Panc1 (cell line): ENCODE data around the gene HOXD9. TPM values are rescaled to one million over a fixed set of nuclear protein-coding genes. Genes with fewer than 3 reads are reported as not detected.

Experiments used
- ATAC-seq: fragments of 200-7000 bp; cut with Tn5 transposase; 2 replicates; pipeline ENCODE4 v1.9.1; 2020; ENCODE audit warnings: mild to moderate bottlenecking, moderate library complexity
- BruUV-seq: library from RNA; stranded (reverse); fragments of 400-500 nt; replicated peaks from 2 replicates; lab custom pipeline; 2021; lab: Mats Ljungman, UMichigan
- CTCF ChIA-PET: fragments of 300-600 bp; sonication (Branson Sonifier 250); formaldehyde crosslinking; loops from one replicate; lab custom pipeline; 2022; ENCODE audit warnings: antibody characterized with exemption; lab: Charles Lee
- POLR2A ChIA-PET: fragments of 300-600 bp; sonication (Branson Sonifier 250); formaldehyde crosslinking; loops from one replicate; lab custom pipeline; 2022; ENCODE audit warnings: antibody characterized with exemption; lab: Charles Lee
- DNase-seq: peaks from one replicate; pipeline ENCODE4 v3.0.0-alpha.2; 2010; ENCODE audit warnings: low read depth, low spot score
- H3K27ac ChIP-seq: 2 replicates; pipeline ENCODE4 v1.5.1; 2011; ENCODE audit warnings: mild to moderate bottlenecking, low read length, inconsistent platforms
- H3K27me3 ChIP-seq: fragments of 200-500 bp; sonication (Bioruptor generic); 2 replicates; pipeline ENCODE4 v1.6.0; 2014; ENCODE audit warnings: low read length, inconsistent platforms; ENCODE audit not compliant: control insufficient read depth, insufficient read depth
- H3K36me3 ChIP-seq: fragments of 200-500 bp; sonication (Bioruptor generic); 2 replicates; pipeline ENCODE4 v1.5.1; 2014; ENCODE audit warnings: inconsistent platforms, mild to moderate bottlenecking, low read length, moderate library complexity; ENCODE audit not compliant: control insufficient read depth, insufficient read depth
- H3K4me1 ChIP-seq: 2 replicates; pipeline ENCODE4 v1.5.1; 2011; ENCODE audit warnings: inconsistent platforms, mild to moderate bottlenecking, low read length, moderate library complexity; ENCODE audit not compliant: control insufficient read depth, insufficient read depth
- H3K4me3 ChIP-seq, 2 experiments: 2 replicates each; pipeline ENCODE4 v1.5.1; 2011 to 2012; ENCODE audit warnings: low read depth in 2 of 2, low read length in 2 of 2, mild to moderate bottlenecking in 2 of 2, inconsistent platforms in 1 of 2, moderate library complexity in 1 of 2
- H3K9me3 ChIP-seq: fragments of 200-500 bp; sonication (Bioruptor generic); 2 replicates; pipeline ENCODE4 v1.5.1; 2014; ENCODE audit warnings: low read depth, mild to moderate bottlenecking, inconsistent platforms, low read length, moderate library complexity; ENCODE audit not compliant: control insufficient read depth, insufficient read depth
- POLR2AphosphoS5 ChIP-seq: IDR thresholded peaks from 2 replicates; pipeline ENCODE4 v1.6.1; 2012; ENCODE audit warnings: mild to moderate bottlenecking, low read depth, low read length, moderate library complexity
- SIN3A ChIP-seq: IDR thresholded peaks from 2 replicates; pipeline ENCODE4 v1.6.1; 2012; ENCODE audit warnings: low read depth, mild to moderate bottlenecking, low read length, moderate library complexity, borderline replicate concordance; ENCODE audit not compliant: insufficient read depth
- TCF7L2 ChIP-seq: IDR thresholded peaks from 2 replicates; pipeline ENCODE4 v1.6.1; 2011; ENCODE audit warnings: mild to moderate bottlenecking, low read depth, low read length, inconsistent platforms
- in situ Hi-C: cut with HindIII; loops from 2 replicates; pipeline ENCODE4 v1.10.0; 2016; ENCODE audit warnings: low sequenced_read_pairs, low pct_unique_long_range_greater_than_20kb
- intact Hi-C: fragments of 100-400 bp; cut with micrococcal nuclease; formaldehyde crosslinking; loops from one replicate; pipeline ENCODE4 v1.10.0; 2022; ENCODE audit not compliant: unreplicated experiment
- total RNA-seq: library from RNA; stranded (reverse); gene quantifications from one replicate; pipeline ENCODE4 v1.2.1, GENCODE V29; 2021; ENCODE audit not compliant: unreplicated experiment
- TF ChIP-seq, protein P1 (sequence below), 2 experiments: IDR thresholded peaks; 2 replicates each; pipeline ENCODE4 v1.6.1; 2011 to 2012; ENCODE audit warnings: low read depth in 2 of 2, control low read depth in 1 of 2, low read length in 1 of 2, mild to moderate bottlenecking in 1 of 2, moderate library complexity in 1 of 2; ENCODE audit not compliant: insufficient read depth in 1 of 2
- TF ChIP-seq, protein P2 (sequence below): fragments of 450-650 bp; IDR thresholded peaks from 2 replicates; pipeline ENCODE4 v1.5.1; 2017; ENCODE audit warnings: mild to moderate bottlenecking

The HOXD9 gene
- total RNA-seq, 1 experiment from 2014 or later = 0.15 TPM

DNA sequence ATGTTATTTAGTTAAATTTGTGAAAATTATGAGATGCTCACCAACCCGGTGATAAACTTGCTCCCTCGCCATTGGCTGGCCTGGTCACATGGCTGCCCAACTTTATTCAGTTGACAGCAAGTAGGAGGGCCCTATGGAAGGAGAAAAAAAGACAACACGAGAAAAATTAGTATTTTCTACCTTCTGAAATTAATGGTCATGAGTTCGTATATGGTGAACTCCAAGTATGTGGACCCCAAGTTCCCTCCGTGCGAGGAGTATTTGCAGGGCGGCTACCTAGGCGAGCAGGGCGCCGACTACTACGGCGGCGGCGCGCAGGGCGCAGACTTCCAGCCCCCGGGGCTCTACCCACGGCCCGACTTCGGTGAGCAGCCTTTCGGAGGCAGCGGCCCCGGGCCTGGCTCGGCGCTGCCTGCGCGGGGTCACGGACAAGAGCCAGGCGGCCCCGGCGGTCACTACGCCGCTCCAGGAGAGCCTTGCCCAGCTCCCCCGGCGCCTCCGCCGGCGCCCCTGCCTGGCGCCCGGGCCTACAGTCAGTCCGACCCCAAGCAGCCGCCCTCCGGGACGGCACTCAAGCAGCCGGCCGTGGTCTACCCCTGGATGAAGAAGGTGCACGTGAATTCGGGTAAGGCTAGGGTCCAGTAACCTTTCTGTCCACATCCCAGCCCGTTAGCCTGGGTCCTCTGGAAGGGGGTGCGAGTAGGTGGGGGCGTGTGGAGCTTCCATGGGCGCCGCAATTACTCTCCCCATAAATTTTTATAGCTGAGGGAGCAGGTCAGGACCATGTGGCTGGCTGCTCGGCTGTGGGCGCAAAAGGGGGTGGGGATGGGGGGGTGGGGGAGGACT, 29.1 kb downstream of the HOXD9 start, which contains the start of gene HOXD4:
HOXD4 (plus strand) TSS at position 109 of the 846 bp plus-strand sequence; CDS start at position 193, 84 bp downstream.
- ChIA-PET CTCF (interaction anchor here (0.6 kb wide), 1 partner anchor 25 kb away, joined by 4 read pairs; no protein-coding TSS in a partner anchor), POLR2A (no interaction called here)
- BruUV-seq = no TSS peak
- TF ChIP-seq, protein P1, sequence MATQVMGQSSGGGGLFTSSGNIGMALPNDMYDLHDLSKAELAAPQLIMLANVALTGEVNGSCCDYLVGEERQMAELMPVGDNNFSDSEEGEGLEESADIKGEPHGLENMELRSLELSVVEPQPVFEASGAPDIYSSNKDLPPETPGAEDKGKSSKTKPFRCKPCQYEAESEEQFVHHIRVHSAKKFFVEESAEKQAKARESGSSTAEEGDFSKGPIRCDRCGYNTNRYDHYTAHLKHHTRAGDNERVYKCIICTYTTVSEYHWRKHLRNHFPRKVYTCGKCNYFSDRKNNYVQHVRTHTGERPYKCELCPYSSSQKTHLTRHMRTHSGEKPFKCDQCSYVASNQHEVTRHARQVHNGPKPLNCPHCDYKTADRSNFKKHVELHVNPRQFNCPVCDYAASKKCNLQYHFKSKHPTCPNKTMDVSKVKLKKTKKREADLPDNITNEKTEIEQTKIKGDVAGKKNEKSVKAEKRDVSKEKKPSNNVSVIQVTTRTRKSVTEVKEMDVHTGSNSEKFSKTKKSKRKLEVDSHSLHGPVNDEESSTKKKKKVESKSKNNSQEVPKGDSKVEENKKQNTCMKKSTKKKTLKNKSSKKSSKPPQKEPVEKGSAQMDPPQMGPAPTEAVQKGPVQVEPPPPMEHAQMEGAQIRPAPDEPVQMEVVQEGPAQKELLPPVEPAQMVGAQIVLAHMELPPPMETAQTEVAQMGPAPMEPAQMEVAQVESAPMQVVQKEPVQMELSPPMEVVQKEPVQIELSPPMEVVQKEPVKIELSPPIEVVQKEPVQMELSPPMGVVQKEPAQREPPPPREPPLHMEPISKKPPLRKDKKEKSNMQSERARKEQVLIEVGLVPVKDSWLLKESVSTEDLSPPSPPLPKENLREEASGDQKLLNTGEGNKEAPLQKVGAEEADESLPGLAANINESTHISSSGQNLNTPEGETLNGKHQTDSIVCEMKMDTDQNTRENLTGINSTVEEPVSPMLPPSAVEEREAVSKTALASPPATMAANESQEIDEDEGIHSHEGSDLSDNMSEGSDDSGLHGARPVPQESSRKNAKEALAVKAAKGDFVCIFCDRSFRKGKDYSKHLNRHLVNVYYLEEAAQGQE (IDR thresholded peaks at IDR 0.05; ENCODE audit: insufficient read depth in 1 of 2, low read depth in 2 of 2, low read length in 1 of 2) = no peak
- TF ChIP-seq POLR2AphosphoS5 (no peak), TCF7L2 (no peak)
- in situ Hi-C loops (no loop called here), intact Hi-C loops (no loop called here)
- Histone ChIP-seq H3K9me3 (no peaks in the 10 kb centered on the region), H3K27me3 (peaks cover 2% of the 10 kb centered on the region; the same call in 1 of the 2 replicates), H3K36me3 (no peaks in the 10 kb centered on the region), H3K4me3 (no peak within 1 kb of the TSS), H3K4me1 (no peaks in the 10 kb centered on the region), H3K27ac (no peak within 1 kb of the TSS)
- DNase-seq (no peak), ATAC-seq (no peak)

DNA sequence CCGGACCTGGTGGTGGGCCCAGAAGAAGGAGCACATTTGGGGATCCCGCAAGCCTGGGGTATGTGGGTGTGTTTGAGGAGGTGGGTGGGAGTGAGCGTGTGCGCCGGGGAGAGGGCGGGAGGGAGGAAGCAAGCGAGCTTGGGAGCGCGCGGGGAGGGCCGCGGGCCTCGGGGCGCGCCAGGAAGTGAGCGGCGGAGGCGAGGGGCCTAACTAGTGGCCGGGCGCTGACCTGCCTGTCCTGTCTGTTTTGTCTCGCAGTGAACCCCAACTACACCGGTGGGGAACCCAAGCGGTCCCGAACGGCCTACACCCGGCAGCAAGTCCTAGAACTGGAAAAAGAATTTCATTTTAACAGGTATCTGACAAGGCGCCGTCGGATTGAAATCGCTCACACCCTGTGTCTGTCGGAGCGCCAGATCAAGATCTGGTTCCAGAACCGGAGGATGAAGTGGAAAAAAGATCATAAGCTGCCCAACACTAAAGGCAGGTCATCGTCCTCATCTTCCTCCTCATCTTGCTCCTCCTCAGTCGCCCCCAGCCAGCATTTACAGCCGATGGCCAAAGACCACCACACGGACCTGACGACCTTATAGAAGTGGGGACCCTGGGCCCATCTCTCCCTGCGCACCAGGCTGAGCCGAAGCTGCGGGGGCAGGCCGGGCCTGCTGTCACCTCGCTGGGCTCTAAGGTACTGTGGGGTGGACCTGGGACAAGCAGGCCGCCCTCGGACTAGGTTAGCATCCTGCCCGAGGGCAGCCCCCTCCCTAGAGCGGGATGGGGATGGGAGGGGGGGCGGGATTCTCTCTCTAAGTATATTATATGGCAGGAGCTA, 30.0 kb downstream of the HOXD9 start:
- Histone ChIP-seq H3K4me3 (no peak overlapping the region), H3K9me3 (no peaks in the 10 kb centered on the region), H3K36me3 (no peaks in the 10 kb centered on the region), H3K27me3 (peaks cover 2% of the 10 kb centered on the region; the same call in 1 of the 2 replicates), H3K27ac (no peak overlapping the region), H3K4me1 (no peaks in the 10 kb centered on the region)
- in situ Hi-C loops (no loop called here), intact Hi-C loops (no loop called here)
- ATAC-seq (no peak), DNase-seq (no peak)
- ChIA-PET CTCF (no interaction called here), POLR2A (no interaction called here)
- BruUV-seq = no TSS peak
- TF ChIP-seq, protein P2, sequence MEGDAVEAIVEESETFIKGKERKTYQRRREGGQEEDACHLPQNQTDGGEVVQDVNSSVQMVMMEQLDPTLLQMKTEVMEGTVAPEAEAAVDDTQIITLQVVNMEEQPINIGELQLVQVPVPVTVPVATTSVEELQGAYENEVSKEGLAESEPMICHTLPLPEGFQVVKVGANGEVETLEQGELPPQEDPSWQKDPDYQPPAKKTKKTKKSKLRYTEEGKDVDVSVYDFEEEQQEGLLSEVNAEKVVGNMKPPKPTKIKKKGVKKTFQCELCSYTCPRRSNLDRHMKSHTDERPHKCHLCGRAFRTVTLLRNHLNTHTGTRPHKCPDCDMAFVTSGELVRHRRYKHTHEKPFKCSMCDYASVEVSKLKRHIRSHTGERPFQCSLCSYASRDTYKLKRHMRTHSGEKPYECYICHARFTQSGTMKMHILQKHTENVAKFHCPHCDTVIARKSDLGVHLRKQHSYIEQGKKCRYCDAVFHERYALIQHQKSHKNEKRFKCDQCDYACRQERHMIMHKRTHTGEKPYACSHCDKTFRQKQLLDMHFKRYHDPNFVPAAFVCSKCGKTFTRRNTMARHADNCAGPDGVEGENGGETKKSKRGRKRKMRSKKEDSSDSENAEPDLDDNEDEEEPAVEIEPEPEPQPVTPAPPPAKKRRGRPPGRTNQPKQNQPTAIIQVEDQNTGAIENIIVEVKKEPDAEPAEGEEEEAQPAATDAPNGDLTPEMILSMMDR = no peak
- TF ChIP-seq TCF7L2 (no peak), POLR2AphosphoS5 (no peak), SIN3A (no peak)
- TF ChIP-seq, protein P1 (IDR thresholded peaks at IDR 0.05; ENCODE audit: insufficient read depth in 1 of 2, low read depth in 2 of 2, low read length in 1 of 2) = no peak
